HG03558 (cell line): Measurements from ENCODE around the gene KHNYN.

ENCODE experiments used
- ATAC-seq: cut with Tn5 transposase; IDR thresholded peaks from one replicate; pipeline ENCODE4 v1.9.1; 2021; ENCODE audit warnings: moderate number of reproducible peaks; ENCODE audit not compliant: unreplicated experiment; ENCODE audit errors: extremely low read depth

KHNYN gene

GRCh38 chr14:24399999-24400718 is 29.6 kb upstream of the KHNYN start:
- no peak for ATAC-seq

- ATAC-seq, result no peak
Observed at GRCh38 chr14:24401810-24402702, 27.7 kb upstream of the KHNYN start.

- ATAC-seq, result no peak
Observed at GRCh38 chr14:24403294-24403998, 26.3 kb upstream of the KHNYN start.

GRCh38 chr14:24404814-24405213 is 24.9 kb upstream of the KHNYN start:
- ATAC-seq, result no peak

- no peak for ATAC-seq
Observed at GRCh38 chr14:24406416-24406815, 23.3 kb upstream of the KHNYN start.

GRCh38 chr14:24407608-24408325 is 22.0 kb upstream of the KHNYN start:
- ATAC-seq, result no peak

GRCh38 chr14:24408764-24409163 is 21.0 kb upstream of the KHNYN start:
- no peak for ATAC-seq

GRCh38 chr14:24409192-24409591 is 20.6 kb upstream of the KHNYN start:
- ATAC-seq, result no peak

- ATAC-seq, result no peak
Observed at GRCh38 chr14:24409956-24410355, 19.8 kb upstream of the KHNYN start.

GRCh38 chr14:24411443-24412389 is 18.0 kb upstream of the KHNYN start:
- no peak for ATAC-seq

GRCh38 chr14:24414077-24414476 is 15.7 kb upstream of the KHNYN start:
- no peak for ATAC-seq

- no peak for ATAC-seq
Observed at GRCh38 chr14:24414732-24415420, 14.9 kb upstream of the KHNYN start.

GRCh38 chr14:24415421-24416253 is 14.1 kb upstream of the KHNYN start:
- no peak for ATAC-seq

GRCh38 chr14:24416254-24416931 is 13.4 kb upstream of the KHNYN start:
- ATAC-seq, result no peak

- no peak for ATAC-seq
Observed at GRCh38 chr14:24416932-24417619, 12.7 kb upstream of the KHNYN start.

GRCh38 chr14:24417832-24418491 is 11.8 kb upstream of the KHNYN start:
- no peak for ATAC-seq
